Hindlimb muscle (tissue), 1 donor: Measurements from ENCODE around the gene RPL15. TPM values are rescaled to one million over a fixed set of nuclear protein-coding genes. Genes with fewer than 3 reads are reported as not detected.
"Not testable (repeated sequence)": the region's sequence is repeated elsewhere in the genome, so short reads cannot be mapped to it uniquely, and the experiment has no call there.

Source experiments
- DNase-seq: peaks from one replicate; pipeline ENCODE4 v3.0.0-alpha.2; 2013
- polyA plus RNA-seq: library from polyadenylated mRNA; unstranded; fragments of 120-200 nt; gene quantifications from one replicate; pipeline ENCODE4 v1.2.1, GENCODE V29; 2013; ENCODE audit not compliant: insufficient read length

RPL15 gene
- polyA plus RNA-seq, 1 donor: 2,401 TPM

DNA sequence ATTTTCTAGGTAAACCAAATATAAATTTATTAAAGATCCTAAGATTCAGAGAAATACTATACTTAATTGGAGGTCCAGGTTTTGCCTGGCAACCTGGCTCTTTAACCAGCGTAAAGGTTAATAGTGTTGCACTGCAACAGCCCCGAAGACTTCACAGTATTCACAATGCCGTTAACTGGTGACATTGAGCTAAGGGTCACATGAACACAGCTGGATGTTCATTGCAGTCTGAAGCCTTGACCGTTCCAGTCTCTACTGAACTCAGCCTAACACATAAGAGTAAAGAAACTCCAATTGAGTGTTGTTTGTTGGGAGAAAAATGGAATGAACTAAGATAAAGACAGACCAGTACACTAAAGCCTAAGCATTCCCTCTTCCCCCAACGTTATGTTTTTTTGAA lies 27.0 kb upstream of the RPL15 start:
- DNase-seq: no peak

DNA sequence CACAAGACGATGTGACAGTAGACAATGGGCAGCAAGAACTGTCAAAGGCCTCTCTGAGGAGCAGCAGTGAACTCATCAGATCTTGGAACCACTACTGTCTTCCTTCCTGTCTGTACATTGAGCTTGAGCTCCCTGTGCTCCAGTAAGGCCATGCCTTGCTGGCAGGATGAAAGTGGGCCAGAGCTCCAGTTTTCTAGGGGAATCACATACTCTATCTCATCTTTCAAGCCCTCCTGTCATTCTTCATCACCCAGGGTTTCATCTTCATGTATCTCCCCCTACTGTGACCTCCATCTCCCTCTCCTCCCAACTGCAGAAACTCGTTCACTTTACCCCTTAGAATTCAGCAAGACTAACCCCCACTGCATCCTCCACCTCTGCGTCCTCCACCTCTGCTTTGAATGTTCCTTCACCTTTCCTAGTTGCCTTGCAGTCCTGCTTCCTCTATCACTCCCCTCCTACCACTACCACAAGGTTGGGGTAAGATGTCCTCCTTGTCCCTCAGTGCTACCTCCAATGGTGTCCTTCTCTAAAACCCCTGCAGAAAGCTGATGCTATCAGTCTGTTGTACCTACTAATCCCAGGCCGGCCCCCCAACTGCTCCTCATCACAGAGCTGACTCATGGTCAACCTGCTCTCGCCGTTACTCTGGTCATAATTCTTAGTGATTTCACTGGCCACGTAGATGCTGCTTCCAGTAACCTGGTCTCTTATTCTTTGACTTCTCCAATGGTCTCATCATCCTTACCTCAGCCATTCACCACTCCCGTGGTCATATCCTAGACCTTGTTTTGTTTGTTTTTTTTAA lies 22.5 kb upstream of the RPL15 start:
- DNase-seq: no peak

DNA sequence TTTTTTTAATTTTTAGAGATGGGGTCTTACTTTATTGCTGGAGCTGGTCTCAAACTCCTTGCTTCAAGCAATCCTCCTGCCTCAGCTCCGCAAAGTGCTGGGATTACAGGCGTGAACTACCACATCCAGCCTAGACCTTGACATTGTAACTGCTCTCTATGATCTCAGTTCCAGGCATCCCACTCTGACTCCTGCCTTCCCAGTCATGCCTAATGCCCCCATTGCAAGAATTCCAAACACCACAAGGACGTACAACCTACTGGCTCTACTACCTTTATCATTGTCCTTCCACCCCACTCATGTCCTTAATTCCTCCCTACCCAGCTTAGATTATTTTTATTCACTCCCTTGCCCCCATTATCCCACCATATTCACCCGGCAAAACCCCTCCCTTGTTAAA lies 21.8 kb upstream of the RPL15 start:
- DNase-seq: no peak

DNA sequence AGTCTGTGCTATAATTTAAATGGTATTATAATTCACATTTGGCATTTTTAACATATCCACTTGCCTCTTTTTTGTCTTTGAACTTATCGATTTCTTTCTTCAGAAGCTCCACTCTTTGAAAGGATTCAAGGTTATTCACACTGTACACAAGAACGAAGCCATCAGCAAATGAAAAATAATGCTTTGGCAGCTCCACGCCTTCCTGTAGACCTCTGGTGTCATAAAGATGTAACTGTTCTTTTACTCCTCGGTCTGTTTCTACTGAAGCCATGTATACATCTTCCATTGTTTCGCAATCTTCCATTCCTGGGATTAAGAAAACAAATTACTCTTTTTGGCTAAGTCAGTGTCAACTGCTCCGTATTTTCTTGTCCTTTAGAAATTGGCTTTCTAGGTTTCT lies 16.2 kb upstream of the RPL15 start:
- no peak for DNase-seq

DNA sequence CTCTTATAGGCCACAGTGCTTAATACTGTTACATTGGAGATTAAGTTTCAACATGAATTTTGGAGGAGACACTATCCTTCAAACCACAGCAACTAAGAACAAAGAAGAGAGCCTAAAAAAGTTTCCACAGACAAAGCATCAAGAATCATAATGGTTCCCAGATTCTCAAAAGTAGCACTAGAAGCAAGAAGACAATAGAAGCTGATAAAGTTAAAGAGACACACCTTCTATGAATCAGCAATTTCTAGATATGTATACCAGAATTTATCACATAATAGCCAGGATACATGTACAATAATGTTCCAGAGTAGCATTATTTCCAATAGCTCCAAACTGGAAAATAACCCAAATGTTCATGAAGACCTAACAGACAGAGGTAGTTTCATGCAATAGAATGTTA lies 12.4 kb upstream of the RPL15 start:
- no peak for DNase-seq

DNA sequence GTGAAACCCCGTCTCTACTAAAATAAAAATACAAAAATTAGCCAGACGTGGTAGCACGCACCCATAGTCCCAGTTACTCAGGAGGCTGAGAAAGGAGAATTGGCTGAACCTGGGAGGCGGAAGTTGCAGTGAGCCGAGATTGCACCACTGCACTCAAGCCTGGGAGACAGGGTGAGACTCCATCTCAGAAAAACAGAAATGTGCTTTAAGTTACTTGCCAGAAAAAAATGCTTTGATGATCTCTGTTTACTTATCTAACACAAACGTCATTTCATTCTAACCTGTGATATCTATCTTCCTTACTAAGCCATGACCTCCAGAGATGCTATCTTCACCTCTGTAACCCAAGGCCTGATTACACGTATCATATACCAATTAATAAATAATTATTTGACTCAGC lies 7.6 kb upstream of the RPL15 start:
- no peak for DNase-seq

DNA sequence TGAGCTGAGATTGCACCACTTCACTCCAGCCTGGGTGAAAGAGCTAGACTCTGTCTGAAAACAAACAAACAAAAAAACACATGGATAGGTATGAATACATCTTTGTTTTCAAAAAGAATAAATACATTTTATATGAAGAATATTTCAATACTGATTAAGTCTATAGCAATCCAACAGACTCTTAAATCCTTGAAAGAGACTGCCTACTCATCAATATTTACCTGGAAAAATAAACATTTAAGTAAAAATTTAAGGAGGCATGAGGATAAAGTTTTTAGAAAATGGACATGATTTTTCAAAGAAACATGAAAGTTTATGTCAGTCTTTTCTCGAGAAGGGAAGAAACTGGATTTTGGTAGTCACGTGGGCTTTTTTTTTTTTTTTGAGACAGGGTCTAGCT lies 5.5 kb upstream of the RPL15 start:
- DNase-seq: no peak

DNA sequence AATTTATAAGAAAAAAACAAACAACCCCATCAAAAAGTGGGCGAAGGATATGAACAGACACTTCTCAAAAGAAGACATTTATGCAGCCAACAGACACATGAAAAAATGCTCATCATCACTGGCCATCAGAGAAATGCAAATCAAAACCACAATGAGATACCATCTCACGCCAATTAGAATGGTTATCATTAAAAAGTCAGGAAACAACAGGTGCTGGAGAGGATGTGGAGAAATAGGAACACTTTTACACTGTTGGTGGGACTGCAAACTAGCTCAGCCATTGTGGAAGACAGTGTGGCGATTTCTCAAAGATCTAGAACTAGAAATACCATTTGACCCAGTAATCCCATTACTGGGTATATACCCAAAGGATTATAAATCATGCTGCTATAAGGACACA lies 4.6 kb upstream of the RPL15 start:
- not testable (repeated sequence) for DNase-seq

DNA sequence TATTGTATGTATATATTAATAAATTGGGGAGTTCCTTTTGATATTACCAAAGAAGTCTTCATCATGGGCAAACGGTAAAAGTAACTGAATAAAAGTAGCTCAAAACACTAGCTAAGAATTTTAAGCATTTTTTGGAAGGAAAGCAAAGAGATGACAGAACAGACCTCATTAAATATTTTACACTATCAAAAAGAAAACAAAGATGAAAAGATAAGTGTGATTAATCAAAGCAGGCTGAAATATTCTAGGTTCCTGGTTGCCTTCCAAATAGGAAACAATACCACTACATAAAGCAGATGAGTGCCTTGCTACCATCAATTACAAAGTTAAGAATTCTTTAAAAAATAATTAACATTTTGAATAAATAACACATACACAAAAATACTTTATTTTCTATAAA lies 3.8 kb upstream of the RPL15 start:
- DNase-seq: no peak

DNA sequence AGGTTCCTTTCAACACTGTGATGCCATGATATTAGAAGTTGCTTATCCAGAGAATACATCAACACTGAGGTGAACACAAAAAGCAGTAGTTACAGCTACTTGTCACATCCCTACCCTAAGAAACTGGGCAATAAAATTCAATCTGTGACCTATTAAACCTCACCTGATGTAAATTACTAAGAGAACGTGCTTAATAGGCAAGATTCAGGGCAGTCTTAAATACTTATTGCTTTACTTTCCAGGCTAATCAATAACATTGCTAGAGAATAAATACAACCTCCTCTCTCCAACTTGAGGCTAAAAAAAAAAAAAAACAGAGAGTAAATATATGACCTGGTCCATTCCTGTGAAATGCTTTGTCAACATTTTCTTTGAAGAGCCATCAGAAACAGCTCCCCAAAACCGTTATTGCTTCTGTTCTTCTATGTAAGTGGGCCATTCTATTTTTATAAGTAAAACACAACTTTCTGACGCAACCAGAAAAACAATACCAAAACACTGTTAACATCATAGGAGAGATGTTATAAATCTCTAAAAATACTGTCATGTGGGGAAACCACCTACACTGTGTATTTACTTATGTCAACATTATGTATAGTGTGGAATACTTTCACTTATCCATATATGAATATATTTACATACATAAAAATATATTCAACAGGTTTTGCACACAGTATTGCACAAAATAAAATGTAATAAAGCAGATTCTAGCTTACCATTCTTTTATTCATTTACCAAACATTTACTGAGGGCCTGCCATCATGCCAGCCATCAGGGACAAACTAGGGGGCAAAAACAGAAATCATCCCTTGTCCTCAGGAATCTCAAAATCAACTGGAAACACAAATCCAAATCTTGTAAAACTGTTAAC lies 2.8 kb upstream of the RPL15 start:
- no peak for DNase-seq

DNA sequence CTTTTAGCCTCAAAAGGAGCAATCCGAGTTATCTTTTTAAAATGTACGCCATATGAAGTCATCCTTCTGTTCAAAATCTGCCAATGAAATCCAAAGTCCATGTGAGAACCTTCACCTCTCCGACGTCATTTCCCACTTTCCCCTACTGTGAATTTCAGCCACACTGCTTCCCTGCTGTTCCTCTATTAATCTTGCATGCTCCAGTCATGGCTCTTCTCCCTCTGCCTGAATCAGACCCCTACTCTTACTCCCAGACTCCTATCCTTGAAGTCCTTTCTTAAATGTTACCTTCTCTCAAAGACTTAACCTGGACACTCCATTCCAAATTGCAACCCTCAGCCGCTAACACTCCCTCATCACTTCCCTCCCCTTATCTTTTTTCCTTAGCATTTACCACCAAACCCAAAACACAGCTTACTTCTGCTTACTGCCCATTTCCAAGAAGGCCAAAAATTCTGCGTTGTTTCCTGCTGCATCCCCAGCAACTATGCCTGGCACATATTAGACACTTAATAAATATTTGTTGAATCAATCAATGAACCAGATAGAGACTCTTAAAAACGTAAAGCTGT lies 1.3 kb upstream of the RPL15 start:
- no peak for DNase-seq

DNA sequence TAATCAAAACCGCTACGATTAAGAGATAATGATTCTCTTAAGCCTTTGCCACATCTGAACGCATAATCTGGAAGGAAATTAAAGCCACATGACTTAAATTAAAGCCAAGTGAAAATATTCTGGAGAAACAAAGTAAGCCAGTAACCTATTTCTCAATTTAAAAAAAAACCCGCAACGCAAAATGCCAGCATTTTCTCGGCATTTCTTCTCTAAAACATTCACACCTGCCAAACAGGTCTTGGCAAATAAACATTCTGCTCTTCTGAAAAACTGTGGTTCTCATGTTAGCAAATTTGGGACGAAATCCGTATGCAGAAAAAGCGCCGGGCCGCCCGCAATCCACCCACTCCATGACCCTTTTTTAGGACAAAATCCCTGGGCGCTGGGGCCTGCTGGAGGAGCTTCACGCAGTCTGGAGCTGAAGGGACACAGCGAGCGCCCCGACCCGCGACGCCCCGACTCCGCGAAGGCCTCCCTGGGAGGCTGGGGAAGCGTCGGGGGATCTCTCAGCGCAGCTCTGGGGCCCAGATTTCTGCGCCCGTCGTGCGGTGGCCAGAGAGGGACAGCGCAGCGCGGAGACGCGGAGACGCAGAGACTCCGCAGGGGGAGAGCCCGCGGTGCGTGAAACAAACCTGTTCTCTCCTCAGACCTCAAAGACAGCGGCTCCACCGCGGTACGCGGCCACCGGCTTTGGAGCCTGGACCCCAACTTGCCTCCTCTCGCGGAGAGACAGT lies 613 bp upstream of the RPL15 start:
- no peak for DNase-seq

DNA sequence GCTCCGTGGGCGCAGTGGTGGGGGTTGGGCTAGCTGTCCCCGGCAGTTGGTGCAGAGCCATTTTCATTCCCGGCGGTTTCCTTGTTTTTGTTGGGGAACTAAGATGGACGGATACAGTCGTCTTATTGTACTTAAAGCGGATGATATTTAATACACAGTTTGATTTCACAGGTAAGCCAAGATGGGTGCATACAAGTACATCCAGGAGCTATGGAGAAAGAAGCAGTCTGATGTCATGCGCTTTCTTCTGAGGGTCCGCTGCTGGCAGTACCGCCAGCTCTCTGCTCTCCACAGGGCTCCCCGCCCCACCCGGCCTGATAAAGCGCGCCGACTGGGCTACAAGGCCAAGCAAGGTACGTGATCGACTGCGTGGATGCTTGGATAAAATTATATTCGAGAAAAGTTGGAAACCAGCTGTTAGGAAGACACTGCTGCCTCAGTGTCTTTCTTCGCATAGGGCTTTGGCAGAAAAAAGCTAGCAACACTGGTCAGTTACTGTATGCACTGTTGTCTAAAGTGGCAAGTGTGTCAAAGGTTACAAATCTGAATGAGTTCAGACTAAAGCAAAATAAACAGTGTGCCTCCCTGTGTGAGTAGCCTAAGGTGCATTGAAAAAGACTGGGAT lies 859 bp downstream of the RPL15 start:
- DNase-seq: peak; percentile 76

DNA sequence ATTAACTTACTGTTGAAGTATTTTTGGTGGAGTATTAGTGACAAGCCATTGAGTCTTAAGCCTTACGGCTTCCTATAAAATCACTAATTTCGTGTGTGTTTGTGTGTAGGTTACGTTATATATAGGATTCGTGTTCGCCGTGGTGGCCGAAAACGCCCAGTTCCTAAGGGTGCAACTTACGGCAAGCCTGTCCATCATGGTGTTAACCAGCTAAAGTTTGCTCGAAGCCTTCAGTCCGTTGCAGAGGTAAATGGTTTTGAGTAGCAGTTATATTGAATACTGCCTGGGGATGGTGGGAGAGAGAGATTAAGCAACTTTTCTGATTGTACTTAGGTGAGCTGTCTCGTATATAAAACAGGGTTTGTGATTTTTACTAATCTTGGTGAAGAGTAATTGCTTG lies 1.4 kb downstream of the RPL15 start:
- DNase-seq: not testable (repeated sequence)

DNA sequence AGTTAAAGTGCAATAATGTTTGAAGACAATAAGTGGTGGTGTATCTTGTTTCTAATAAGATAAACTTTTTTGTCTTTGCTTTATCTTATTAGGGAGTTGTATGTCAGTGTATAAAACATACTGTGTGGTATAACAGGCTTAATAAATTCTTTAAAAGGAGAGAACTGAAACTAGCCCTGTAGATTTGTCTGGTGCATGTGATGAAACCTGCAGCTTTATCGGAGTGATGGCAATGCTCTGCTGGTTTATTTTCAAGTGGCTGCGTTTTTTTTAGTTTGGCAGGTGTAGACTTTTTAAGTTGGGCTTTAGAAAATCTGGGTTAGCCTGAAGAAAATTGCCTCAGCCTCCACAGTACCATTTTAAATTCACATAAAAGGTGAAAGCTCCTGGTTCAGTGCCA lies 2.7 kb downstream of the RPL15 start:
- DNase-seq: no peak

DNA sequence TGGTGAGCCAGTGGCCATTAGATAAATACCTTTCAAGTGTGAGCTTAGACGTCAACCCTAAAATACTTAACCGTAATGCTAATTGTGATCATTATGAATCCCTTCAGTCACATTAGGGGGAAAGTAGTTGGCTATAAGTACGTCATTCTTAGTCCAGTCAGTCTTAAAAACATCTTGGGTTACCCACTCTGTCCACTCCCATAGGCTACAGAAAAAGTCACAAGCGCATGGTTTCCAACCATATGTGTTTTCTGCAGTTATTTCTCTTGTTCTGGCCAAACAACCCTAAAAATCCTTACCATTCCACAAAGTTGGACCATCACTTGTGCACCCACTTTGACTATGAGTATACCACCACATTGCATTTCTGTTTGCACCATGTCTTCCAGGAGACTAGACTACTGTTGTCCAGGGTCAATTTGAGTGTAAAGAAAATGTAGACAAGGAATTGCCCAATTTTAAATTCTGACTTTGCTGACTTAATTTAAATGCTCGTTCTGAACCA lies 3.3 kb downstream of the RPL15 start:
- DNase-seq: no peak

DNA sequence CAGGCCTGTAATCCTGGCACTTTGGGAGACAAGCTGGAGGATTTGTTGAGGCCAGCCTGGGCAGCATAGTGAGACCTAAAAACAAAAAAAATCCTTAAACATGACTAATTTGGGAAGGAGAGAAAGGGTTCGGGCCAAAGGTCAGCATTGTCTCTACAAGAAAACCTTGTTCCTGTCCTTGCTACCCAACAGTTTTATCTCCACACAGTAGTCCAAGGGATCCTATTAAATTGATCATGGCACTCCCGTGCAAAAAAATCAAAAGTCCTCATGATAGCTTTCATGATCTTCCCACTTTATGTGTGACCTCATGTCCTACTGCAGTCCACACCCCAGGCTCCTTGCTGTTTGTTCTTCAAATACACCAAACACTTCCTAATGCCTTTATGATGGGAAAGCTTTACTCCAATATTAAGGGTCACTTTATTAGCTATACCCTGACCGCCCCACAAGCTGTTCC lies 4.2 kb downstream of the RPL15 start:
- no peak for DNase-seq

DNA sequence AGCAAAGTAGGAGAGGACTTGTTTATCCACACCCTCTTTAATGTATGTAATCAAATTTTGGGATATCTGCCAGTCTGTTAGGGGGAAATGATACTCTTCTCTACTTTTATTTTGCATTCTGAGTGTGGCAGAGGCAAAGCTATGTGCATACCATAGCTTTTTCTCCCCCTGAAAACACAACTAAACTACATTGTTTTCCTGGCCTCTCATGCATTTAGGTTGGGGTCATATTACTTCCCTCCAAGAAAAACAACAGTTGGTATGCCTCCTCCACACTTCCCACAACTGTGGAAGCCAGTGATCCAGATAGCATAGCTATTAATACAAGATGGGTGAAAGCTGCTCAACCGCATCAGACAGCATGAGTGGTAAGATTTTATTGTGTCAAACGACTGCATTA lies 6.9 kb downstream of the RPL15 start:
- DNase-seq: no peak

DNA sequence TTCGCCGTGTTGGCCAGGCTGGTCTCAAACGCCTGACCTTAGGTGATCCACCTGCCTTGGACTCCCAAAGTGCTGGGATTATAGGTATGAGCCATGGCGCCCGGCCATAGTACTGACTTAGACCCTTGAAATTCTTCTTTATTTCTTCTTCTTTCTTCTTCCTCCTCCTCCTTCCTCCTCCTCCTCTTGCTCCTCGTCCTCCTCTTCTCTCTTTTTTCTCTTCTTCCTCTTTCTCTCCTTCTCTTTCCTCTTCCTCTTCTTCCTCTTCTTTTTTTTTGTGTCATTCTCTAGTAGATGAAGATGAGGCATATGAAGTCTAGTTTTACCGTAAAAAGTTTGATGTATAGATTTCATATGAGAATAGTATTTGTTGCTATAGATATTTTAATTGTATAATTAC lies 9.3 kb downstream of the RPL15 start:
- no peak for DNase-seq

DNA sequence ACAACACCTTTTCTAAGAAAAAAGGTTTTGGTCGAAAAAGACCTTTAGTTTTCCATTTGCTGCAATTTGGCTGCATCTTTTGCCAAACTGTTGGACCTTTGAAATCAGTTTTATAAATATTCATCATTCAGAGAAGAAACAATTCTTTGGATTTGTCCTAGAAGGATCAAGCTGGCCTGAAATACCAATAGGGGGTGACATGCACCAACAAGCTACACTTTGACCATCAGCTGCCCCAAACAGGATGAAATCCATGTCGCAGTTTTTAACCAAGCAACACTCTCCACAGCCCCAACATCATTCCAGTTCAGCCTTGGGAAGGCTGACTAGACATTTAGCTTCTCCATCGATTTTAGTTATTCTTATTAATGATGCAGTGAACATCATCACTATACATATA lies 9.8 kb downstream of the RPL15 start:
- no peak for DNase-seq

DNA sequence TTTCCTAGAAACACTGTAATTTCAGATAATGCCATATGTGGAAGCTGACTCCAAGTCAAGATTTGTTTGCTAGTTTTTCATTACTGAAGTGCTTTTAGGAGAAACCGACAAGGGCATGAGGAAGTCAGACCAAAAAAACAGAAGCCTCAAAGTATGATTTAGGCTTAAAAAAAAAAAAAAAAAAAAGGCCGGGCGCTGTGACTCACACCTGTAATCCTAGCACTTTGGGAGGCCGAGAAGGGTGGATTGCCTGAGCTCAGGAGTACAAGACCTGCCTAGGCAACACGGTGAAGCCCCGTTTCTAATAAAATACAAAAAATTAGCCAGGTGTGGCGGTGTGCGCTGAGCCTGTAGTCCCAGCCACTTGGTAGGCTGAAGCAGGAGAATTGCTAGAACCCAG lies 11.6 kb downstream of the RPL15 start:
- no peak for DNase-seq

DNA sequence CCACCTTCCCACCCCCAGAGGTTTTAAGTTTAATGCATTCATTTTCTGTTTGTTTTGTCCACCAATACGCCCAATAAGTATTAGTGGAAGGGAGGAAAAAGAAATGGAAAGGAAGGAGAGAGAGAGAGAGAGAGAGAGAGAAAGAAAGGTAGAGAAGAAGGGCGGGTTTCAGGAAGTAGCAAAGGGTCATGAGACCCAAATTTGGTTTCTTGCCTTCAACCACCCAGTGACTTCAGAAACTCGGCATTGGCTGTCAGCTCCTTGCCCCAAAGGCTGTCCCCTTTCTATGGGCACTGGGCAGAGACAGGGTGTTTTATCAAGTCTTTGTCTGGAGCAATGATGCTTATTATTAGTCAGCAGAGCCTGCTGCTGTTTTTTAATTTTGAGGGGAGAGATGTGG lies 14.7 kb downstream of the RPL15 start:
- no peak for DNase-seq
